ENCODE measurements around the gene SNAP47.

The SNAP47 gene

DNA sequence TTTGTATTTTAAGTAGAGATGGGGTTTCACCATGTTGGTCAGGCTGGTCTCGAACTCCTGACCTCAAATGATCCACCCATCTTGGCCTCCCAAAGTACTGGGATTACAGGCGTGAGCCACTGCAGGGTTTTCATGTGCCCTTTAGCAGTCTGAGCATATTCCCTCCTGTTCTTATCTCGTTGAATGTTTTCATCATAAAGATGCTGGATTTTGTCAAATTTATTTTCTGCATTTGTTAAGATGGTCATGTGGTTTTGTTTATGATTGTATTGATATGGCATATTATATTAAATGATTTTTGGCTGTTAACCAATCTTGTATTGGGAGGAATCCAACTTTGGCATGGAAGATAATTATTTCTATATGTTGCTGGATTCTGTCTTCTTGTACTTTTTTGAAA, 8.9 kb upstream of the SNAP47 start:
- Histone ChIP-seq H3K9ac (ENCODE audit: low read depth, low read length) (no peak overlapping the region), H3K36me3 (ENCODE audit: insufficient read depth, low read length) (peaks cover 3% of the 10 kb centered on the region), H3K4me3 (ENCODE audit: low read length) (no peak overlapping the region), H3K4me1 (ENCODE audit: control insufficient read depth, insufficient read depth, low read length) (peaks cover 10% of the 10 kb centered on the region), H3K4me2 (ENCODE audit: low read length) (no peak overlapping the region), H3K27me3 (ENCODE audit: control insufficient read depth, insufficient read depth, low read length) (no peaks in the 10 kb centered on the region), H3K9me3 (replicated peaks; ENCODE audit: low read length) (no peaks in the 10 kb centered on the region)

DNA sequence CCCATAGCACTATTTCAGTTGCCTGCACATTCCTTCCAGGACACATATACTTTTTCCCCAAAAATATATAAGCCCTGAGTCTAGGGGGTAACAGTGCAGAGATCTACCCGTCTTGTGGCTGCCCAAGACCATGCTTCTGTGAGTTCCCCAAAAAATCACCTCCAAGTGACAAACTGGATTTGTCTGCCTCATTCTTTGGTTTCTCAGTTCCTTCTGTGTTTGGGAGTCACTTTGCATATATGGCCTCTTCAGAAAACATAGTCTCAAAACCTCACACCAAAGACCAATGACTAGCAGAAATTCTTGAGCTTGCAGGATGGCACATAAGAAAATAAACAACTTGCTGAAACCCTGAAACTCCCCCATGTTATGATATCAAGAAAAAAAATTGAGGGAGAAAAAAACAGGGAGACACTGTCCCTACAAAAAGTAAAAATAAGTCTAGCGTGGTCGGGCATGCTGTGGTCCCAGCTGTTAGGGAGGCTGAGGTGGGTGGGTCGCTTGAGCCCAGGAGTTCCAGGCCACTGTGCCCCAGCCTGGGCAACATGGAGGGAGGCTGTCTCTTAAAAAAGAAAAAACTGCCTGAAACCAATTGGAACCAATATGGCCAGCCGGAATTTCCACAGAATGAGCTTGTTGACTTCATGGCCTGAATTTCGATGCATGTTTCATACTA, 8.2 kb upstream of the SNAP47 start:
- H3K36me3 ChIP-seq (ENCODE audit: insufficient read depth, low read length), result peaks cover 9% of the 10 kb centered on the region
- no peak overlapping the region for H3K9ac ChIP-seq (ENCODE audit: low read depth, low read length)
- H3K4me2 ChIP-seq (ENCODE audit: low read length), result no peak overlapping the region
- no peaks in the 10 kb centered on the region for H3K9me3 ChIP-seq (replicated peaks; ENCODE audit: low read length)
- H3K4me1 ChIP-seq (ENCODE audit: control insufficient read depth, insufficient read depth, low read length), result peaks cover 10% of the 10 kb centered on the region
- no peak overlapping the region for H3K4me3 ChIP-seq (ENCODE audit: low read length)
- H3K27me3 ChIP-seq (ENCODE audit: control insufficient read depth, insufficient read depth, low read length), result no peaks in the 10 kb centered on the region

DNA sequence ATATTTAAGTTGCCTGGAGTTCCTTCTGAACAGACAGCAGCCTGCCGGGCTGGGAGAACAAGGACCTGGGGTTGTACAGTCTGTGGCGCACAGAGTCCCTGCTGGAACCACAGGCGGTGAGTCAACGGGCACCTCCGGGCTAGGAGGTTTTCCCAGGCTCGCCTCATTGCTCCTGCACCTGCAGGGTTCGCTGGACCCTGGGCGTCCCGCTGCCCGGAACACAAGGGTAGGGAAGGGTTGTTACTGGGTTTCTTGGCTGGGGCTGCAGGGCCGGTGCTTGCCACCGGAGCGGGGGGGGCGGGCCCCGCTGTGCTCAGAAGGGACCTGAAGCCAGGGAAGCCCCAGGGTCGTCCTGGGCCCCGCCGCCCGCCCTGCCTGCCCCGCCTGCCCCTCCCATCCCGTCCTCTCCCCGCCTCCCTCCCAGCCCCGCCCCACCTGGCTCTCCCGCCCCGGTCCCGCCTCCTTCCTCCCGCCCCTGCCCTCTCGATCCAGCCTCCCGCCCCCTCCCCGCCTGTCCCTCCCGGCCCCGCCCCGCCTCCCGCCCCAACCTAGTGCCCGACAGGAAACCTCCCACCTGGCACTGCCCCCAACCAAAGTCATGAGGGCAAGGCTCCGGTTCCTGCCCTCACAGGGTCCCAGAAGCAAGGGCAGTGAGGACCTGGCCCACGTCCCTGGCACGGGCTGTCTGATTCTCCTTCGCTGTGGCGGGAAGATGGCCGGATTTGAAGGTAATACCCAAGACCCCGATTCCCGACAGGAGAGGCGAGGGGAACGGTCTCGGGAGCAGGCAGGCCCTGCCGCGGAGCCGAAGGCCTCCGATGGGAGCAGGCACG, 7.0 kb upstream of the SNAP47 start:
- Histone ChIP-seq H3K4me2 (ENCODE audit: low read length) (peak overlapping the region; percentile 83), H3K36me3 (ENCODE audit: insufficient read depth, low read length) (peaks cover 18% of the 10 kb centered on the region), H3K9me3 (replicated peaks; ENCODE audit: low read length) (no peaks in the 10 kb centered on the region), H3K9ac (ENCODE audit: low read depth, low read length) (no peak overlapping the region), H3K4me3 (ENCODE audit: low read length) (peak overlapping the region; percentile 66), H3K4me1 (ENCODE audit: control insufficient read depth, insufficient read depth, low read length) (peaks cover 10% of the 10 kb centered on the region), H3K27me3 (ENCODE audit: control insufficient read depth, insufficient read depth, low read length) (no peaks in the 10 kb centered on the region)

DNA sequence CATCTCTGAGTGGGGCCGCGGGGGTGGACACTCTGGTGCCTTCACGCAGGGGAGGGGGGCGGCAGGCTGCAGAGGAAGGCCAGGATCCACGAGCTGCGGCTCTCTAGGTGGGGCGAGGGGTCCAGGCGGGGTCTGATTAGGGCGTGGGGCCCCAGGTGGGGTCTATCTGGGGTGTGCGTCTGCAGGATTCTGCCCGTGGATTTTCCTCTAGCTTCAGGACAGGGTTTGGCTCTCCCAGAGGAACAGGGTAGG, 6.4 kb upstream of the SNAP47 start:
- Histone ChIP-seq H3K4me2 (ENCODE audit: low read length) (peak overlapping the region; percentile 83), H3K9ac (ENCODE audit: low read depth, low read length) (no peak overlapping the region), H3K9me3 (replicated peaks; ENCODE audit: low read length) (no peaks in the 10 kb centered on the region), H3K27me3 (ENCODE audit: control insufficient read depth, insufficient read depth, low read length) (no peaks in the 10 kb centered on the region), H3K4me1 (ENCODE audit: control insufficient read depth, insufficient read depth, low read length) (peaks cover 14% of the 10 kb centered on the region), H3K4me3 (ENCODE audit: low read length) (peak overlapping the region; percentile 66), H3K36me3 (ENCODE audit: insufficient read depth, low read length) (peaks cover 20% of the 10 kb centered on the region)

DNA sequence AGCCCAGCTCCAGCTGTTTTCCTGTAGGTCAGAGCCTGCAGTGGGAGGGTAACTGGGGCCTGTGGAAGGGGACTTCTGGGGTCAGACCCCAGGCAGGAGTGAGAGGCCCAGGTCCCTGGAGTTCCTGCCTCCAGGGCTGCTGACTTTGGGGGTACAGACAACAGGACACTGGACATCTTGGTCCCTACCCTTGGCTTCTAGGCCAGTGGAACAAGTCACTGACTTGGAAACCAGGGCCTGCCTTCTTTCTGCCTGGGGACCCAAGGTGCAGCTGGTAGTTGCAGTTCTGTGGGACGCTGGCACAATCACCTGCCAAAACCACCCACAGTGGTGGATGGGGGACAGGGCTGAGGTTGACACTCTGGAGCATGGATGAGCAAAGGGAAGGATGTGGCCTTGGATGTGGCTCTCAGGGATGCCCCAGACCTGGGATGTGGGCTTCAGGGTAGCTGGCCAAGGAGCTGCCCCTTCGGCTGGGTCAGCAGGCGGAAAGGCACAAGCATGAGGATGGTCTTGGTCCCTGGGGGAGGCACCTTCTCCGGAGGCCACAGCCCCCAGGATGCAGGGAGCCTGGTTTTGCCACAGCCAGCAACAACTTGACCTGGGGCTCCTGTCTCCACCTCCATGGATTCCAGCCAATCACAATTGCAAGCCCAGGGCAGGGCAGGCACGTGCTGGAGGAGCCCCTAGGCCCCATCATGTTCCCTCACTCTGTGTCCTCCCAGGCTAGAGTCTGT, 5.9 kb upstream of the SNAP47 start:
- H3K9me3 ChIP-seq (replicated peaks; ENCODE audit: low read length), result no peaks in the 10 kb centered on the region
- no peak overlapping the region for H3K9ac ChIP-seq (ENCODE audit: low read depth, low read length)
- peak overlapping the region; percentile 83 for H3K4me2 ChIP-seq (ENCODE audit: low read length)
- H3K36me3 ChIP-seq (ENCODE audit: insufficient read depth, low read length), result peaks cover 20% of the 10 kb centered on the region
- H3K27me3 ChIP-seq (ENCODE audit: control insufficient read depth, insufficient read depth, low read length), result no peaks in the 10 kb centered on the region
- peak overlapping the region; percentile 66 for H3K4me3 ChIP-seq (ENCODE audit: low read length)
- peaks cover 19% of the 10 kb centered on the region for H3K4me1 ChIP-seq (ENCODE audit: control insufficient read depth, insufficient read depth, low read length)

DNA sequence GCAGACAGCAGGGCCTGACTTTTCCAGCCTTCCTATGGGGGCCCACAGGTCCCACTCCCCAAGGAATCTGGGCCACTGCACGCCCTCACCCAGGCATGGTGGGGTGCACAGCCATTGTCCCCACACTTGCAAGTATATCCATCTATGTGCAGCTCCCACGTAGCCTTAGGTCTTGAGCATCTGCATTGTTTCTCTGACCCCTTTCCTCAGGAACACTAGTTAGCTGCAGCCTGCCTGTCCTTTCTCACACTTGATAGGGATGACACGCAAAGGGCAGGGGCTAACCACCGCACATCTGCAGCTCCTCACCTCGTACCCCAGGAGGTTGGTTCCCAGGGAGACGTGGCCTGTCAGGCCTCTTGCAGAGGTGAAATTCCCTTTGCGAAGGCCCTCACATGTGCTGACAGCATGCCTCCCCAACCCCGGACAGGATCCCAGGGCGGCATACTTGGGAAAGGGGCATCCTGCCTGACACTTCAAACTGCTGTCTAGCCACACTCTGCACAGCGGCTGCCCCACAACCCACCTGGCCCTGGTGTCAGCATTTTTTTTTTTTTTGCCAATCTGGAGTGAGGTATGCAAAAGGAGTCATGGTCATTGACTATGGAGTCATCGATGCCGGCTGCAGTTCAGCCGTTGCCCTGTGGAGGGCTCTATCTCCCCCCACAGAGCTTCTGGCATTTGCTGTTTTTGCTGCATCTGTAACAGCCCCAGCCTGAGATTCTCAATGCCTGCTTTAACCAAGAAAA, 5.2 kb upstream of the SNAP47 start:
- Histone ChIP-seq H3K4me1 (ENCODE audit: control insufficient read depth, insufficient read depth, low read length) (peaks cover 21% of the 10 kb centered on the region), H3K36me3 (ENCODE audit: insufficient read depth, low read length) (peaks cover 20% of the 10 kb centered on the region), H3K9ac (ENCODE audit: low read depth, low read length) (no peak overlapping the region), H3K4me3 (ENCODE audit: low read length) (no peak overlapping the region), H3K27me3 (ENCODE audit: control insufficient read depth, insufficient read depth, low read length) (no peaks in the 10 kb centered on the region), H3K4me2 (ENCODE audit: low read length) (no peak overlapping the region), H3K9me3 (replicated peaks; ENCODE audit: low read length) (no peaks in the 10 kb centered on the region)

DNA sequence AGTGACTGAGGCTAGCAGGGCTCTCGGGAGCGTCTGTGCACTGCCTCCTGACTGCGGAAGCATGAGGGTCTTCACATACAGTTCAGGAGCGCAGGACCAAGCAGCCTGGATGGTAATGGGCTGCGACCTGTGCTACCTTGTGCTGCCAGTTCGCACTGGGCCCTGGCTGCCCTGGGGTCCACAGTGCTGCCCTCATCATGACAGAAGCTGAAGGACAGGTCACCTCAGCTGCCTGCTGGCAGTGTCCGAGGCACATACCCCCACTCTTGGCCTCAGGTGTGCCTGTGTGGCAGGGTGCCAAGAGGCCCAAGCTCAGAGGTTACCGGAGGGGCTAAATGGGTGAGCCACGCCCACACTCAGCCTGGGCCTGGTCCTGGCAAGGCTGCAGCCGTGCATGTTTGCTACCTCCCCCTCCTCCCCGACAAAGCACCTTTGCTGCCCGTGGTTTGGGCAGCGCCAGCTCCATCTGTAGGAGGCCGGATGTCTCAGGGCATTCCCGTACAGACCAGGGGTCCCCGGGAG, 4.5 kb upstream of the SNAP47 start:
- H3K4me1 ChIP-seq (ENCODE audit: control insufficient read depth, insufficient read depth, low read length), result peaks cover 21% of the 10 kb centered on the region
- no peaks in the 10 kb centered on the region for H3K9me3 ChIP-seq (replicated peaks; ENCODE audit: low read length)
- H3K4me3 ChIP-seq (ENCODE audit: low read length), result no peak overlapping the region
- no peak overlapping the region for H3K9ac ChIP-seq (ENCODE audit: low read depth, low read length)
- no peaks in the 10 kb centered on the region for H3K27me3 ChIP-seq (ENCODE audit: control insufficient read depth, insufficient read depth, low read length)
- peaks cover 20% of the 10 kb centered on the region for H3K36me3 ChIP-seq (ENCODE audit: insufficient read depth, low read length)
- no peak overlapping the region for H3K4me2 ChIP-seq (ENCODE audit: low read length)

DNA sequence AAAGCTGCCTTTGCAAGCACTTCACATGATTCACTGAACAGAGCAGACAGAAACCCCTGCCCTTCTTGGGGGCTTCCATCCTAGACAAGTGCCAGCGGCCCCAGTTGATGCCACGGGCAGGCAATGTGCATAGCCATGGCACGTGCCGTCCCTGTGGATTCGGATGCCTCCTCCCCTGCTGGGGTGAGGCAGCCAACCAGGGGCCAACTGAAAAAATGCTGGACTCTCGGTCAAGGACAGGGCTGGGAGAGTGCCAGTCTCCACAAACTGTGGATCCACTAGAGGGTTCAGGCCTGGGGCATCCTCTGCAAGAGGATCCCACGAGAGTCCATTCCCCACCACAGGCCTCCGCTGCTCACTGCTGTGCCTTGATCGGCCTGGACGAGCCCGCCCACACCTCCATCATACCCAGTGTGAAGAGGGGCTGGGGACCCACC, 4.0 kb upstream of the SNAP47 start:
- H3K27me3 ChIP-seq (ENCODE audit: control insufficient read depth, insufficient read depth, low read length), result no peaks in the 10 kb centered on the region
- H3K9me3 ChIP-seq (replicated peaks; ENCODE audit: low read length), result no peaks in the 10 kb centered on the region
- H3K4me3 ChIP-seq (ENCODE audit: low read length), result no peak overlapping the region
- H3K36me3 ChIP-seq (ENCODE audit: insufficient read depth, low read length), result peaks cover 20% of the 10 kb centered on the region
- no peak overlapping the region for H3K4me2 ChIP-seq (ENCODE audit: low read length)
- H3K9ac ChIP-seq (ENCODE audit: low read depth, low read length), result no peak overlapping the region
- H3K4me1 ChIP-seq (ENCODE audit: control insufficient read depth, insufficient read depth, low read length), result peaks cover 21% of the 10 kb centered on the region

DNA sequence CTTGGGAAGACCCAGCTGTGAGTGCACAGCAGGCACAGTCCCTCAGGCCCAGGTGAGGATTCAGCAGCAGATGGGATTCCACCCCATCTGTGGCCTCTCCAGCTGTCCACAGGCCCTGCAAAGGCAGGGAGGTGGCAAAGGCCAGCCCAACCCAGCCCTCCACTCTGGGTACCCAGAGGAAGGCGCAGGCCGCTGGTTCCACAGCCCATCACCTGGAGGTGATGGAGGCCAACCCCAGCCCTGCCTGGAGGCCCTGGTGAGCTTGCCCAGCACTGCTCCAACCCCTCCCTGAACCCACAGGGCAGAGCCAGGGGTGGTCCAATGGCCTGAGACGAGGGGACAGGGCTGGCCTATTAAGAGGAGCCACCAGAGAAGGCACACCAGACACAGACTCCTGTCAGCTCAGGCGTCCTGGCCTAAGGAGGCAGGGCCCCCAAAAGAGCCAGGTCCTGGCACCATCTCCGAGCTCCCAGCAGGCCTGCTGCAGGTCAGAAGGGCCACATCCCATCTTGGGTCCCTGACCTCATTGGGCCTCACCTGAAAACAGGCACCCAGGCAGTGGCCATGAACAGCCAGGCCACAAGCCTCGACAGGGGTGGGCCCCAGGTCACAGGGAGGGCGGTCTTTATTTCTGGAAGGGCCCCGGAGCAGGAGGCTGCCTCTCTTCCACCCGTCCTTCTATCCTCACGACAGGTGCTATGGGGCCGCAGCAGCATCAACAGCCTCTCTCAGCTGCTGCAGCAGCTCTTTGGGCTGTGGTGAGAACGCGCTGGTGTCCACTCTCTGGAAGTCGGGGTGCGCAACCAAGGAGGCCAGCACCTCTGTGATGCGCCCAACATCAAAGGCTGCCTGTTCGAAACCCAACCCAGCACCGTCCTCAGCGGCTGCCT, 3.3 kb upstream of the SNAP47 start:
- no peaks in the 10 kb centered on the region for H3K27me3 ChIP-seq (ENCODE audit: control insufficient read depth, insufficient read depth, low read length)
- no peak overlapping the region for H3K4me2 ChIP-seq (ENCODE audit: low read length)
- H3K4me3 ChIP-seq (ENCODE audit: low read length), result no peak overlapping the region
- H3K4me1 ChIP-seq (ENCODE audit: control insufficient read depth, insufficient read depth, low read length), result peaks cover 21% of the 10 kb centered on the region
- peaks cover 20% of the 10 kb centered on the region for H3K36me3 ChIP-seq (ENCODE audit: insufficient read depth, low read length)
- H3K9ac ChIP-seq (ENCODE audit: low read depth, low read length), result no peak overlapping the region
- H3K9me3 ChIP-seq (replicated peaks; ENCODE audit: low read length), result no peaks in the 10 kb centered on the region

DNA sequence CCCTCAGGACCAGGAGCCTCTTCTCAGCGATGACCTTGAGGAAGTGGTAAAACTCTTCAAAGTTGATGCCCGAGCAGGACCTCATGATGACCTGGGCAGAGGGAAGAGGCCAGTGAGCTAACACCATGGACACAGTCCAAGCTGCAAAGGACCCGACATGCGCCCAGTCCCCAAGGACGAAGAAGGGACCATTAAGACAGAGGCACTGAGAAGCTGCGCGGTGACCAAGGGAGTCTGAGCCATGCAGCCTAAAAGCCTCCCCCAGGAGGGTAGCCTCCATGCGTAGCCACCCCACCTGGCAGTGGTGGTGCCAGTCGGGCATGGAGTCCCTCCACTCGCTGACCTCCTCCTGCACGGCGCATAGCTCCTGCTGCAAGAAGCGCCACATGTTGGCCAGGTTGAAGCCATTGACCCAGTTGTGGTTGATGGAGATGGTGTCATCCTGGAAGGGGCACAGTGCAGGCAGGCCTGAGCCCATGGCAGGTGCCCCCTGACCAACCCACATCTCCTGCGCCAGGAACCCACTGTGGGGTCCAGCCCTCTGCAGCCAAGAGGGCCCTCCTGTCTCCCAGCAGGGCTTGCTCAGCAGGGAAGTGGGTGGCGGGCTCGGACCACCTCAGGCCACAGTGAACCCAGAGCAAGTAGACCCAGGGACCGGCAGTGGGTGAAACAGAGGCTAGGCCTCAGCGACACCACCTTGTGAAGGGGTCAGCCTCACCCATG, 2.5 kb upstream of the SNAP47 start:
- H3K4me3 ChIP-seq (ENCODE audit: low read length), result no peak overlapping the region
- no peaks in the 10 kb centered on the region for H3K27me3 ChIP-seq (ENCODE audit: control insufficient read depth, insufficient read depth, low read length)
- H3K36me3 ChIP-seq (ENCODE audit: insufficient read depth, low read length), result peaks cover 20% of the 10 kb centered on the region
- H3K4me2 ChIP-seq (ENCODE audit: low read length), result no peak overlapping the region
- H3K4me1 ChIP-seq (ENCODE audit: control insufficient read depth, insufficient read depth, low read length), result peaks cover 21% of the 10 kb centered on the region
- H3K9me3 ChIP-seq (replicated peaks; ENCODE audit: low read length), result no peaks in the 10 kb centered on the region
- no peak overlapping the region for H3K9ac ChIP-seq (ENCODE audit: low read depth, low read length)
